Right forelimb (tissue), 1 donor: ENCODE data around the gene PCDH19.

ENCODE experiments used
- DNase-seq: peaks from one replicate; pipeline ENCODE4 v3.0.0-alpha.2; 2018

PCDH19 gene

DNA sequence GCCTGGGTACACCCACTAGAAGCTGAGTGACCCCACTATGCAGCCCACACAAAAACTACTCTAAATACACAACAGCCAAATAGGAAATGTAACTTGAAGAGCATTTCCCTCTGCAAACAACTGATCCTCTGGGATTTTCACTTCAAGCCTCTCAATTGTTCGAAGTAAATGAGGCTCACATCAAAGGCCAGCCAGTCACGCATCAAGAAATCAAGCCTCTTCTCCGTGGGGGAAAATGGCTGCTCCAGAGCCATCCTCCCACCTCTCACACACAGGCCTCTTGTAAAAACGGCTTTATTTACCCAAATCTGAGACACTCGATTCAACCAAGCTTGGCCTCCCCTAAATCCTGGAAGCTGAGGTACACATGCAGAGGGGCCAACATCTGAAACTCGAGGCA lies 14.3 kb downstream of the PCDH19 start:
- DNase-seq: no peak

DNA sequence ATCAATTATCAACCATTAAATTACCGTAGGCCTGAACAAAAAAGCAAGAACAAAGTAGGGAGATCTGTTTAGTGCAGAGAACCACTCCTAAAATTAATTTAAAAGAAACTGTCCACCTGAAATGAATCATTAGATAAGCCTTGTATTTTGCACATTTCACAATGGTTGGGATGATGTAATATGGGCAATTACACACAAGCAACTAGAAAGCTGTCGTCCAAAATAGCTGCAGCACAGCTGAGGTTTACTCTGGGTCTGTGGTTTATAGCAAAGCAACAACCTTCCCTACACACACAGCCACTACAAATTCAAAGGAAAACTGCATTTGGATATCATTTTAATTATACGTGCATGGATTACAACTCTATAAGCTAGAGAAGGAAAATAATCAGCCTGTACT lies 28.5 kb downstream of the PCDH19 start:
- no peak for DNase-seq

DNA sequence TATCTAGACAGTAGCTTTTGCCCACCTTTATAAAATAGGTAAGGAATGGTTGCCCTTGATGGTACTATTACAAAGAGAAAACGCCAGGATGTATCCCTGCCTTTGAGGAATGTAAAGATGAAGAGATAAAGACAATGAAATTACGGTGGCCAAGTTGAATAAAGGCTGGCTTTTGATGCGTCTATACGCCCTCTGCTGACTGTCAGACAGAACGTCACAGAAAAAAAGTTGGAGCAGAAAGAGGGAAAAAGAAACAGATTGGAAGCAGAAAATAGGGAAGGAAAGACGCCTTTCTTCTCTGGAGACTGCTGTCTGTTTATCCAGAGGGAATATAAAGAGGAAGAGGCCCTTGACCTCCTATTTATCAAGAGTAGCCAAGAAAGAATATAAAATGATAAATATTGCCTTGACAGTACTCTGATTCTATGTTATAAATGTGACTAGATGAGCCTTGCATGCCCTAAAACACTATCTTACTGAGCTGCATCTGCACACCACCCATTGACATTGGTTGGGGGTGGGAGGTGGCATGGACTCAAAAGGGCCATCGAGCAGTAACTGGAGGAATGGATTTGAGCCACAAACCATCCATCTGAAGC lies 30.6 kb downstream of the PCDH19 start:
- no peak for DNase-seq

DNA sequence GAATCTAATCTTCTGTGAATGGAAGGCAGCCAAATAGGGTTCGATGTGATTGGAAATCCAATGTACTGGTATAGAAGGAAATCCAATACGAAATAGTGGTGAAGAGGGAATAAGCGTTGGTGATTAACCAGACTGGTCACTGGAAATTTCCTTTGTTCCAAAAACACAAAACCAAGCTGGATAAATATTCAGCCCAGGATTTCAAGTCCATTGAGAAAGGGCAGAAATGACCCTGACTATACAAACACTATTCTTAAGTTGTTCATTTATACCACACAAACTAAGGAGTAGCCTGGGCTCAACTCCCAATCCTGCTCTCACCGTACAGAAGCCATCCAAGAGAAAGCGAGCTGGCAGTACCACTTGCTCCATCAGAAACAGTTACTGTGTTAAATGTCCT lies 32.2 kb downstream of the PCDH19 start:
- no peak for DNase-seq

DNA sequence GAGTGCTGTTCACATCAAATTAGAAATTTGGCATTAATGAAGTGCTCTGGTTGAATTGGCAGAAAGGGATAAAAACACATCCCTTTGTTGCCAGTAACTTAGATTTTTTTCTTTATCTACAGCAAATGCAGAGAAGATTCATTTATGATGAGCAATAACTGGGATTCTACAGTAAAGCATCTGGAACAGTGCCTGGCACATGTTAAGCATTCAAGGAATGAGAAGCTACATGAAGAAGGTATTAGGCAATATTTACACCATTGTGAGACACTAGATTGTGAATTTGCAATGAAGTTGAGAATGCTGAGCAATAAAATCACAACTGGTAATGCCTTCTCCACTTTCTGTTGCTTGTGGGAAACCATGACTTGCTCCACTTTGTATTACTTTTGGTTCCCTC lies 33.5 kb downstream of the PCDH19 start:
- DNase-seq: no peak

DNA sequence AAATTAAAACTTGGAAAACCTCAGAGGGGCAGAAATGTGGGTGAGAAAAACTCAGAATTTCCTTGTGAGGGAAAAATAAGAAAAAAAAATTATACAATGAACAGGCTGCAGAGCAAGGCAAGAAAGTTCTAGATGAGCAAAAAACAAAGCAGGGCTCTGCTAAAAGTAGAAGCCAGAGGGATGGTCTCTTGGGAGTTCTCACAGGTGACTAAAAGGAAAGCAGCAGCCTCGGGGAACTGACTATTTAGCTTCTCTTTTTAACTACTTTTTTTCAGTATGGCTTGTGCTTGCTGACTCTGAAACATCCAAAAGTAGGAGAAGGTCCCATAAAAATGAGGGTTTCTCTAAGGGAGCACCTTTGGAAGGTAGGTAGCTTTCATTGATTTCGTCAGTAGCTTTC lies 36.4 kb downstream of the PCDH19 start:
- DNase-seq: no peak

DNA sequence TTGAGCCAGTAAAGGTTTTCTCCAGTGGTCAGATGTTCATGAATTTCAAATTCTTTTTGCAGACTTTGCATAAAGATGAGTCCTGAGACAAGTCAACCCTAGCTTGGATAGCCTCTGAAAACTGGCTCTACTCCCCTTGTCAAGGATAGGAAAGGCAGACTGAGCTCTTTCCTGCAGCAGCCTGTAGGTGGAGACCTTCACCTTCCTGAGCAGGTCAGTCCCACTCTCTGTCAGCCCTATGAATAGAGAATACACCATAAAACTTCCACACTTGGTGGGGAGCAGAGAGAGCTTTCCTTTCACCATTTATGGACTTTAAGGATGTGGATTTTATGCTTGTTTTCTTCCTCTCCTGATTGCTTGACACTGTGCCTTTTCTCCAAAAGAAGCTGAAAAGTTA lies 41.9 kb downstream of the PCDH19 start:
- DNase-seq: no peak

DNA sequence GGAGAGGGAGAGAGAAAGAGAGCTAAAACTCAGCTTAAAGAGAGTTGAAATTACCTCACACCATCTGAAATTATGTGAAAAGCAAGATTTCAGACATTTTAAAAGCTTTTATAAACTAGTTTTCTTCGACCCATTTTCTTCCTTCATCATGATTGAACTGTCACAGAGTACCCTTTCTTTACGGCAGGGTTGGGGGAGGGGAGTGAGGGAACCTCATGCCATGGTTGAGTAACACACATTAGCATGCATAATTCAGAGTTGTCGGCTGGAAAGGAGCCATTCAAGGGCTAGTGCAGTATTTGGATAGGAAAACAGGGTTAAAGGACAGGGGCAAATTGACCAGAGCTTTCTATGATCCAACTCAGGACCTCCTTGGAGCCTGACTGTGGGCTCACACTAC lies 46.2 kb downstream of the PCDH19 start:
- DNase-seq: no peak

DNA sequence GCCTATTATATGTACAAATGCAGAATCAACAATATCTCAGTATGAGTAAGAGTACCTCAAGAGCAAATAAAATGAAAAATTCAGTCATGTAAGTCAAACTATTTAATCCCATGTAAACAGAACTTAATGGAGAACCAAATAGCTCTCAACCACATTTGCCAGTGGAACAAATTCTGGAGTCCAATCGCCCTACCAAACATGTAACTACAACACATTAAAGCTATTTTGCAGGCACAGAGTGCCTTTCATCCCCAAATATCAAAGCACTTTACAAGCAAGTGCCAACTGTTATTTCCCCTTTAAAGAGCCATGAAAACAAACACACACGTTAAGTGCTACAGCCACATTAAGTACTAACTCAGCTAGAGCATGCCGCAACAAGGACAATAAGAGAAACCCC lies 51.3 kb downstream of the PCDH19 start:
- DNase-seq: no peak

DNA sequence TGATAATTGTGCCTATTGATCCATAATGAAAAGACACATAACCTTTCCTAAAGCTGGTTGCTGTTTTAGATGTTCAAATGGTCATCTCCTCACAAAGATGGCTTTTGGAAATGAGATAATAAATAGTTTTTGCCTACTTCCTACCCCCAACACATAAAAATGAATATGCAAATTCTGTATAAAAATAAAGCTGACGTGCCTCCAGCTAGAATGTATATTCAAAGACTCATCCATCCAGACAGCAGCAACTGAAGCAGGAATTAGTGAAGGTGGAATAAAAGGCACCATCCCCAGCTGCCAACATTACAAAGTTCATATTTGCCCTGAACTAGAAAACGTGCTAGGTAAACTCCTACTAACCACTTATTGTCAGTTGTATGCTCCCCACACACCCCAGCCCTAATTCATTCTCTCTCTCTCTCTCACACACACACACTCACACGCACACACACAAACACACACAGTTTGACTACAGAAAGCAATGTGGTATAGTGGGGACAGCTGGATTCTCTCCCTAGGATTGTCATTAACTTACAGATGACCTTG lies 53.6 kb downstream of the PCDH19 start:
- DNase-seq: no peak

DNA sequence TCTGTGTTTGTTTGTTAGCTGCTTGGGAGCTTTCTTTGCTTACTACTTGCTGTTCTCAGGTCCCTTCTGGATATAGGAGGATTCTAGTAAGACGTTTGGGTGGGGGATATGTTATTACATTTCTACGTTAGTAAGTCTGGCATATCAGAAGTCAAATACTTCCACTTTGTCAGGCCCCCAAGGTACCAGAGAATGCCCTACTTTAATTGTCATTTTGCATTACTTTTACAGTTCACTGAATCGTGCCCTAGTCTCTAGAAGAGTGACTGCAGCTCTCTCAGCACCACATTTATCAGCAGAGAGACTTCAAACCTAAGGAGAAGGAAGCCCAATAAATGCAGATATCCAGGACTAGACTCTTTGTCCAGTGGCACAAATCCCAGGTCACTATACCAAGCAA lies 54.4 kb downstream of the PCDH19 start:
- no peak for DNase-seq

DNA sequence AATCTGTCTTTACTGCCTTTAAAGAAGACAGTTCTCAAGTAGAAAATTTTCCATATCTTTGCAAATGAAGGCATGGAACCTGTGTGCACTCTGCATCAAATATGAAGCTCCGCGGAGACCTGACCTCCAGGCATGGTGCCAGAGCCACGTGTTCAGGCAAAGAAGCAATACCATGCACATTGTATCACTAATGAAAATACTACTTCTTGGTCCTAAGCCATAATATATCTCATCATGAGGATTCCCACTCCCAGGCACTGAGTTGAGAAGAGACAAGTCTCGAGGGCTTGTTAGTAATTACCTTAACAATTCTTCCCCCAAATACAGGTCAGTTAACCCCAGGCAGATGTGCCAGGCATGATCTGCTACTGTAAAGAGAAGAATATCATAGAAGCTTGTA lies 56.7 kb downstream of the PCDH19 start:
- DNase-seq: no peak

DNA sequence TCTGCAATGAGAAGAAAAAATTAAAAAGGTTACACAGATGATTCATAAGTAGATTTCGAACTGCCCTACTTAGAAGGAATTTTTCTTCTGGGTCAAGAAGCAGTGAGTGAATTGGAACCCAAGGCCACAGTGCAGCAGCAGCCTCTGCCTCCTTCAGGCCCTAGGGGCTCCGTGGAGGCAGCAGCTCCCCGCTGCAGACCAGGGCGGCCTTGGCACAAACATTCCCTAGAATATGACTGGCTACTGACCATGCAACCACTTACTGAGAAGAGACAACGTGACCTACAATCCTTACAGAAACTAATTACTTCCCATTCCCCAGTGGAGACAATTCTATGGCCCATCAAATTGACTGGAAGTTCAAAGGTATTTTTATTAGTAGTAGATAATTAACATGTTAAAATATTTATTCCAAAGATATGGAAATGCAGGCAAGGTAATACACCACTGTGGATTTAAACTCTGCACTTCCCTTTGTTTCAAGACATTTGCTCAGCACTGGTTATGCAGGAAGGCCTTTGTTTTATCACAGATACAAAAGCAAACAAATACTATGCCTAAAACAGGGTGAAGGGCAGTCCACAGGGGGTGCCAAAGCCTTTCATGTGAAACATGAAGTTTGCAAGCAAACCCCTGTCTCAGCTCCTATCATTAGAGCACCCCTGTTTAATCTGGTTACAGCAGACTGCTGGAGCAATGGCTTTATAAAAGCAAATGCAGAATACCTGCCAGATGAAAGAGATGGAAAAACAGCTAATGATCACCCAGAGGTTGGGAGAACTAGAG lies 59.2 kb downstream of the PCDH19 start:
- no peak for DNase-seq

DNA sequence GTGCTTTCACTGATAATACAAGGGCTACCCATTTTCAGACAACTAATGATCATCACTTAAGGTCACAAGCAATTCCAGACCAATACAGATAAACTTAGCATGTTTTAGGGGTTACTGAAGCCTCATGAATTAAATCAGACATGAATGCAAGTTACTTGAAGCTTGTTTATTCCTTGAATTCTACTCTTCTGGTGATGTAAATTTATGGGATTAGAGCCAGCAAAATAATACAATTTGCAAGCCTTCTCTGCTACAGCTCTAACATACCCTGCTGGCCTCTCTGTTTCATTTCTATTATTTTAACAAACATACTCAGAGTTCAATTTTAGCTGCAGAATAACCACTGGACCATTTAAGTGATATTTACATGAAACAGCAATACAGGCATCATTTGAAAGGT lies 60.7 kb downstream of the PCDH19 start:
- no peak for DNase-seq

DNA sequence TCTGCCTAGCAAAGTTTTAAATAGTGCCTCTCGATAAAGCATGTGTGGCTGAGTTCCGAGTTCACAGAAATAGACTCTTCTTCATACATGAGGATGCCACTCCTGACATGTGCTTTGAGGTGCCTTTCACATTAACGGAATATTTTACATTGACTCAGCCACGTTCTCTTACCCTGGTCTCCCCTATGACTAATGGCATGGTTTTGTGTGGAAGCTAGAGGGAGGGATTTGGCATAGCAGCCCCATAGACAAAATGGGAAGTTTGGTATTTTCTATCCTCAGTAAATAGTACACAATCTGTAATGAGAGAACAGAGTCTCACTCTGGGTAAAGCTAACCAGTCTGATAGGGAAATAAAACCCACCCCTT lies 68.9 kb downstream of the PCDH19 start:
- no peak for DNase-seq

DNA sequence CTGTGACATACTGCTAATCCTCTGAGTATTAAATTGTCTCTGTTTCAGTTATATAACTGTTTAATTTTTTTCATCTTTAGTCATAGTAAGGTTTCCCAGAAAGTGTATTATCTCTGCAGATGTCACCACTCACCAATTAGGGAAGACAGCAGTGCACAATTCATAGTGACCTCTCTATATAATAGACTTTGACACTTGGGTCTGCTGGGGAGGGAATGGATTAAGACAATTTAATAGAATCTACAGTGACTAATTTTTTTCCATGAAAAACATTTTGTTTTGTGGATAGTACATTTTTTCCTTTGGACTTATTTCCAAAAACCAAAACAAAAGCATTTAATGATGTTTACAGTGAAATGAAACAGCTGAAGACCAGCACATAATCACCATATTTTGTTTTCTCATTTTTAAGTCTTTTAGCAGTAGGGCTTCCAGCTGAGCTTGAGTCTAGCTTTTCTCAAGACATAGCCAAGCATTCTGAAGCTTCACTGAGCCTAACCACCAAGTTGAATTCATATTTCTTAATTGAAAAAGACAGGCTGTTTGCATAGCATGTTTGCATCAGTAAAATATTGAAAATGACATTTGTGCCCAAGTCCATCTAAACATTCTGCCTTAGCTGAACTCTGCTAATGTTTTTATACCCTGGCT lies 69.5 kb downstream of the PCDH19 start:
- DNase-seq: no peak

DNA sequence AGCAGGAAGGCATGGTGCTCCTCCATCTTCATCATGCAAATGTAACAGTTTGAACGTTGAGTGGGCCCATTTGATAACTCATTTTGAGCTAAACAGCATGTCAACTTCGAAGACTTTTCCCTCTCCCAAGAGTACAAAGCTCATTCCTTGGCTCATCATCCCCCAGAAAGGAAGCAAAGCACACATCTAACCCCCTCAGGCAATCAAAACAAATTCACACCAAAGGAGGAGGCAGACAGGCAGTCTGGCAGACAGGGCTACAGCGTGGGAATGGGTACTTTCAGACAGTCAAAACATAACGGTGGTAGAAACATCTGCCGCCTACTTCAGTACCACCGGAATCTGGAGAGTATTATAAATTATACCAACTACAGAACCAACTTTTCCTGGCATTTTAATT lies 81.7 kb downstream of the PCDH19 start:
- DNase-seq: no peak

DNA sequence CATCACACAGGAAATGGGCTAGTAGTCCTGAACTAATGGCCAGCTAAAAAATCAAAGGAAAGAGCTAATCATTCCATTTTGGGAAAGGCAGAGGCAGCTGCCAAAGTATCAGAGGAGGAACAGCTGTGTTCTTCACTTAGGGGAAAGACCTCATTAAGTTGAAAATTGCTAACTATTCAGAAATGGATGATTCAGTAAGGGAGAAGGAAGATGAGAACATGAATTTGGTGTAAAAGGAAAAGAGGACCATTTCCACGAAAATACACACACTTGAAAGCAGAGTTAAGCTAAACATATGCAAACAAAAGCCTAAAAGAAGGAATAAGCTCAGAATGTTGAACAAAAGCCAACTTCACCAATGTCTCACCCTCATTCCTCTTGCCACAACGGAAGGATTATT lies 90.4 kb downstream of the PCDH19 start:
- DNase-seq: no peak

DNA sequence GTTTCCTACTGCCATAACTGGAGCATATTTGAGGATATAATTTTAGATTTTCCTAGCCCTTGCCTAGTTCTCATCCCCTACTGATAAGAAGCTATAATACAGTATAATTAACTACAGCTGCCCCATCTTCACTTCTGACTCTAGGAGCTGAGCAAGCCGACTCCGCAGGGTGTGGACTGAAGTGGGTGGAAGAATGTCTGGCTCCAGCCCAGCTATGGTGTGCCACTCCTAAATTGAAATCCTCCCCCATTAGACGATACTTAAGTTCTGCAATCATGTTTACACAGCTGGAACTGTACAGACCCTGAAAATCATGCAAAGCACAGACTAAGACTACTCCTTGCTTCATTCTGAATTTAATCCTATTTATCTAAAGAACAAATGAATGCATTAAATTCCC lies 93.1 kb downstream of the PCDH19 start:
- no peak for DNase-seq

DNA sequence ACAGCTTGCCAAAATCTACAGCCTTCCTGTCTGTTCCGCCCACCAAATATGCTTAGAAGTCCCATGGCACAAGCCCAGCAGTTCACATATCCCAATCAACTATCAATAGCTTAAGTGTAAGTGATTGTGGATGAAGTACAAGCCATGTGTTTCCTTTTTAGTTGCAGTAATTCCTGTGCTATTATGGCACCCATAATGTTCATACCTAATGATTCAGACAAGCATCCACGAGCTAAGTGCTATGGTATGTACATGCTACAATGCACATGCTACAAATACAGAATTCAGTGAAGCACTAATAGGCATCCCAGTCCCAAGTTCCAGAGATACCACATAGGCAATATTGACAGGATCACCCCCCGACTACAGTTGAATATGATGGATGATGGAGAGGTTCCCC lies 94.5 kb downstream of the PCDH19 start:
- no peak for DNase-seq

DNA sequence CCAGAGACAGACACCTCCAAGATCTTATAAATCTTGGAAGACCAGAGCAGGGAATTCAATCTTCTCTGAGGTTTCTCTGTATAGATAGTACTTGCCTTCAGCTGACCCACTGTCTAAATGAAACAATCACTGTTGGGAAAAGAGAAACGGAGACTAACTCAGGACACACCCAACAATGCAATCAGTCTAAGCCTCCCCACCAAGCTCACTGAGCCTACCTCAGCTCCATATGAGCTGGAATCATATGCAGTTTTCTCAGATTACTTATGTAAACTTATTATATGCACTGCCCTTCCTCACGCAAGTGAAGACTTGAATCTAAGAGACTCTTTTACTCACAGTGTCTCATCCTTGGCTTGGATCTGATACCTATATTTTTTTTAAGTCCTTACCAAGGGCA lies 110.5 kb downstream of the PCDH19 start:
- DNase-seq: no peak

DNA sequence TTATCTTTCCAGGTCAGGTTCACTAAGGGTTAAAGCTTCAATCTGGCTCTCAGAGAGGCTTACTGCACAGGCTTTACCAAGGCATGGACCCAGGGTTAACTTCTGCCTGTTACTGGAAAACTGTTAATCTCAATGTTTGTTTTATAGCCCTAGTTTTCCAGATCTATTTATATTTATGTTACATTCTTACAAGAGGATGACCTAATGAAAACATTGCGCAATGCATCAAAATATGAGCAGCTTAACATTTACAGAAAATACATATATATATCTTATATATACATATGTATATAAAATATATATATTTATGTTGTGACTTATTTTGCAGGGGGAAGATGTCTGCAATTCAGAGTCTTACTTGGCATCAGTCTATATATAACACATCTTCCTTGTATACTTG lies 112.3 kb downstream of the PCDH19 start:
- DNase-seq: no peak

DNA sequence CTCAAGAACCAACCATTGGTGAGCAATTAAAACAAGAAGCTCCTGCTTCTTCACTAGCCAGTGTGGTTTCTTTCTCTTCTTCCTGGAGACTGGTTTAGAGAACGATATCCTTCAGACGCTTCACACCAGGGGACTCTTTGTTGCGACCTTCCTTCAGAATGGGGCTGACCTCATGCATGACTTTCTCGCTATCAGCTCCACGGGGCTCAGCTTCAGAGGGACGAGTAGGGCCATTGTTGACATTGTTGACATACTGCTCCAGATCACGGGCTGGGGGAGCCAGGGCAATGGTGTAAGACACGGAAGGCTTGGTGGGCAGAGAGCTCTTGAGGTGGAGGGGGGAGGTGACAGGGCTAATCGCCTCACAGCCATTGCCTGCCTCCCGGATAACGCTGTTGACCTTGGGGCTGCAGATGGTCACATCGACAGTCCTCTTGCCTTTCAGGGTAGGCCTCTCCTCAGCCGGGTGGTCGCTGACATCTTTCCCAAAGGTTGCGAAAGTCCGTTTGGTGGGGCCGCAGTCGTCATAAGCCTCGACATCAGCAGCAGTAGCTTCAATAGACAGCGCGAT lies 113.8 kb downstream of the PCDH19 start:
- DNase-seq: no peak

DNA sequence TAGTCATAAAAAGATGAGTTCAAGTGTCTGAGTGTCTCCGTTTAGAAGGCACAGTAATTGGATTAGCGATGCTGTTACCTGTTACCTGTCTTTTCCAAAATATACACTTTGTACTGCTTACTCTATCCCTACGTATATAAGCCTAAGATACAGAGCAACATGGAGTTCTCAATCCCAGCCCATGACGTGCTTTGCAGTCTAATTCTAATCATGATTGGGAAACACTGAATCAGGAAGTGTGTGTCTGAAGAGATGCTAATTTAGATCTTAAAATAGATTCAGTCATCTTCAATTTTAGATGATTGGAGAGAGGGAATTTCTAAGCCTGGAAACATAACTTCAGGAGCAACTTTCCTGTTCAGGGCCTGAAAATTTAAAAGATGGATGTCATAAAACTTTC lies 115.1 kb downstream of the PCDH19 start:
- DNase-seq: no peak
